HepG2 (cell line): ENCODE data around the gene DLG2. TPM values are rescaled to one million over a fixed set of nuclear protein-coding genes. Genes with fewer than 3 reads are reported as not detected.

ENCODE experiments used
- ADNP ChIP-seq: sonication (generic); formaldehyde crosslinking; IDR thresholded peaks from 2 replicates; pipeline ENCODE4 v1.4.0; 2020; ENCODE audit warnings: missing genetic modification reagents
- HDAC6 ChIP-seq: fragments of 200-600 bp; sonication (generic); IDR thresholded peaks from 2 replicates; pipeline ENCODE4 v1.7.0; 2017; ENCODE audit warnings: mild to moderate bottlenecking, antibody characterized with exemption, low read length, low read depth
- TARDBP ChIP-seq: sonication (generic); formaldehyde crosslinking; IDR thresholded peaks from 2 replicates; pipeline ENCODE4 v1.8.0; 2022; ENCODE audit warnings: mild to moderate bottlenecking, missing genetic modification reagents
- ZNF253 ChIP-seq: sonication (generic); formaldehyde crosslinking; IDR thresholded peaks from 2 replicates; pipeline ENCODE4 v1.8.0; 2022; ENCODE audit warnings: mild to moderate bottlenecking, missing genetic modification reagents, borderline replicate concordance
- ZNF34 ChIP-seq: sonication (generic); formaldehyde crosslinking; IDR thresholded peaks from 2 replicates; pipeline ENCODE4 v1.4.0; 2020; ENCODE audit warnings: mild to moderate bottlenecking, missing genetic modification reagents, borderline replicate concordance
- ZNF558 ChIP-seq: sonication (generic); formaldehyde crosslinking; IDR thresholded peaks from 2 replicates; pipeline ENCODE4 v1.9.0; 2022; ENCODE audit warnings: mild to moderate bottlenecking, missing genetic modification reagents, borderline replicate concordance
- ZNF784 ChIP-seq: sonication (generic); formaldehyde crosslinking; IDR thresholded peaks from 2 replicates; pipeline ENCODE4 v1.5.1; 2020; ENCODE audit warnings: missing genetic modification reagents, mild to moderate bottlenecking, borderline replicate concordance
- polyA plus RNA-seq, 8 experiments: library from polyadenylated mRNA; depleted of rRNA in 3 of 8; stranded (reverse) in 7 of 8; unstranded in 1 of 8; fragments of >200 nt; fragmentation: Illumina TruSeq in 4 of 8; extraction: Trizol in 4 of 8; gene quantifications; 2 replicates each; pipeline versions ENCODE4 v1.2.1 to v1.2.3, GENCODE V29; 2011 to 2016; ENCODE audit warnings: low read depth in 4 of 8, missing spikeins in 1 of 8, mixed read lengths in 1 of 8; ENCODE audit not compliant: insufficient read depth in 1 of 8
- total RNA-seq, 5 experiments: library from RNA; depleted of rRNA; stranded (reverse); fragments of >200 nt; fragmentation: Illumina TruSeq; extraction: Trizol; gene quantifications; 2 replicates each; pipeline ENCODE4 v1.2.3, GENCODE V29; 2016; ENCODE audit warnings: low read depth in 1 of 5
- TF ChIP-seq, protein P1 (sequence below), 2 experiments: sonication (generic) in 1 of 2; formaldehyde crosslinking in 1 of 2; IDR thresholded peaks; 2 replicates each; pipeline versions ENCODE4 v1.5.1 to v1.6.1; 2011 to 2020; ENCODE audit warnings: borderline replicate concordance in 1 of 2, low read depth in 1 of 2, low read length in 1 of 2, mild to moderate bottlenecking in 1 of 2, missing genetic modification reagents in 1 of 2, moderate library complexity in 1 of 2
- TF ChIP-seq, protein P2 (sequence below), 2 experiments: fragments of 450-650 bp in 1 of 2; sonication (generic) in 1 of 2; formaldehyde crosslinking in 1 of 2; IDR thresholded peaks; 2 replicates each; pipeline versions ENCODE4 v1.6.1 to v1.8.0; 2016 to 2022; ENCODE audit warnings: antibody characterized with exemption in 1 of 2, mild to moderate bottlenecking in 1 of 2, missing genetic modification reagents in 1 of 2
- TF ChIP-seq, protein P3 (sequence below): sonication (generic); formaldehyde crosslinking; IDR thresholded peaks from 2 replicates; pipeline ENCODE4 v1.4.0; 2020; ENCODE audit warnings: missing genetic modification reagents

Gene DLG2
- total and polyA plus RNA-seq, 2 of the 13 experiments (the other 11 are each of a cell fraction or from before 2014, with no cell fraction given) = 0.46 to 1.0 TPM

GRCh38 chr11:84958295-84958694 lies 668.8 kb downstream of the DLG2 start (continued):
- TF ChIP-seq, protein P1, sequence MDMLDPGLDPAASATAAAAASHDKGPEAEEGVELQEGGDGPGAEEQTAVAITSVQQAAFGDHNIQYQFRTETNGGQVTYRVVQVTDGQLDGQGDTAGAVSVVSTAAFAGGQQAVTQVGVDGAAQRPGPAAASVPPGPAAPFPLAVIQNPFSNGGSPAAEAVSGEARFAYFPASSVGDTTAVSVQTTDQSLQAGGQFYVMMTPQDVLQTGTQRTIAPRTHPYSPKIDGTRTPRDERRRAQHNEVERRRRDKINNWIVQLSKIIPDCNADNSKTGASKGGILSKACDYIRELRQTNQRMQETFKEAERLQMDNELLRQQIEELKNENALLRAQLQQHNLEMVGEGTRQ (IDR thresholded peaks at IDR 0.05; ENCODE audit: low read depth, low read length) = no peak
- TF ChIP-seq, protein P1 (CRISPR knock-in tag; IDR thresholded peaks at IDR 0.05; ENCODE audit: borderline replicate concordance) = no peak
- TF ChIP-seq ADNP (CRISPR knock-in tag) (no peak), ZNF253 (CRISPR knock-in tag) (no peak), HDAC6 (no peak), ZNF558 (CRISPR knock-in tag) (no peak), ZNF34 (CRISPR knock-in tag) (no peak), TARDBP (CRISPR knock-in tag) (no peak), ZNF784 (CRISPR knock-in tag) (no peak)
- TF ChIP-seq, protein P2, sequence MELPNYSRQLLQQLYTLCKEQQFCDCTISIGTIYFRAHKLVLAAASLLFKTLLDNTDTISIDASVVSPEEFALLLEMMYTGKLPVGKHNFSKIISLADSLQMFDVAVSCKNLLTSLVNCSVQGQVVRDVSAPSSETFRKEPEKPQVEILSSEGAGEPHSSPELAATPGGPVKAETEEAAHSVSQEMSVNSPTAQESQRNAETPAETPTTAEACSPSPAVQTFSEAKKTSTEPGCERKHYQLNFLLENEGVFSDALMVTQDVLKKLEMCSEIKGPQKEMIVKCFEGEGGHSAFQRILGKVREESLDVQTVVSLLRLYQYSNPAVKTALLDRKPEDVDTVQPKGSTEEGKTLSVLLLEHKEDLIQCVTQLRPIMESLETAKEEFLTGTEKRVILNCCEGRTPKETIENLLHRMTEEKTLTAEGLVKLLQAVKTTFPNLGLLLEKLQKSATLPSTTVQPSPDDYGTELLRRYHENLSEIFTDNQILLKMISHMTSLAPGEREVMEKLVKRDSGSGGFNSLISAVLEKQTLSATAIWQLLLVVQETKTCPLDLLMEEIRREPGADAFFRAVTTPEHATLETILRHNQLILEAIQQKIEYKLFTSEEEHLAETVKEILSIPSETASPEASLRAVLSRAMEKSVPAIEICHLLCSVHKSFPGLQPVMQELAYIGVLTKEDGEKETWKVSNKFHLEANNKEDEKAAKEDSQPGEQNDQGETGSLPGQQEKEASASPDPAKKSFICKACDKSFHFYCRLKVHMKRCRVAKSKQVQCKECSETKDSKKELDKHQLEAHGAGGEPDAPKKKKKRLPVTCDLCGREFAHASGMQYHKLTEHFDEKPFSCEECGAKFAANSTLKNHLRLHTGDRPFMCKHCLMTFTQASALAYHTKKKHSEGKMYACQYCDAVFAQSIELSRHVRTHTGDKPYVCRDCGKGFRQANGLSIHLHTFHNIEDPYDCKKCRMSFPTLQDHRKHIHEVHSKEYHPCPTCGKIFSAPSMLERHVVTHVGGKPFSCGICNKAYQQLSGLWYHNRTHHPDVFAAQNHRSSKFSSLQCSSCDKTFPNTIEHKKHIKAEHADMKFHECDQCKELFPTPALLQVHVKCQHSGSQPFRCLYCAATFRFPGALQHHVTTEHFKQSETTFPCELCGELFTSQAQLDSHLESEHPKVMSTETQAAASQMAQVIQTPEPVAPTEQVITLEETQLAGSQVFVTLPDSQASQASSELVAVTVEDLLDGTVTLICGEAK (IDR thresholded peaks at IDR 0.05) = no peak
- TF ChIP-seq, protein P2 (CRISPR knock-in tag; IDR thresholded peaks at IDR 0.05) = no peak
- TF ChIP-seq, protein P3, sequence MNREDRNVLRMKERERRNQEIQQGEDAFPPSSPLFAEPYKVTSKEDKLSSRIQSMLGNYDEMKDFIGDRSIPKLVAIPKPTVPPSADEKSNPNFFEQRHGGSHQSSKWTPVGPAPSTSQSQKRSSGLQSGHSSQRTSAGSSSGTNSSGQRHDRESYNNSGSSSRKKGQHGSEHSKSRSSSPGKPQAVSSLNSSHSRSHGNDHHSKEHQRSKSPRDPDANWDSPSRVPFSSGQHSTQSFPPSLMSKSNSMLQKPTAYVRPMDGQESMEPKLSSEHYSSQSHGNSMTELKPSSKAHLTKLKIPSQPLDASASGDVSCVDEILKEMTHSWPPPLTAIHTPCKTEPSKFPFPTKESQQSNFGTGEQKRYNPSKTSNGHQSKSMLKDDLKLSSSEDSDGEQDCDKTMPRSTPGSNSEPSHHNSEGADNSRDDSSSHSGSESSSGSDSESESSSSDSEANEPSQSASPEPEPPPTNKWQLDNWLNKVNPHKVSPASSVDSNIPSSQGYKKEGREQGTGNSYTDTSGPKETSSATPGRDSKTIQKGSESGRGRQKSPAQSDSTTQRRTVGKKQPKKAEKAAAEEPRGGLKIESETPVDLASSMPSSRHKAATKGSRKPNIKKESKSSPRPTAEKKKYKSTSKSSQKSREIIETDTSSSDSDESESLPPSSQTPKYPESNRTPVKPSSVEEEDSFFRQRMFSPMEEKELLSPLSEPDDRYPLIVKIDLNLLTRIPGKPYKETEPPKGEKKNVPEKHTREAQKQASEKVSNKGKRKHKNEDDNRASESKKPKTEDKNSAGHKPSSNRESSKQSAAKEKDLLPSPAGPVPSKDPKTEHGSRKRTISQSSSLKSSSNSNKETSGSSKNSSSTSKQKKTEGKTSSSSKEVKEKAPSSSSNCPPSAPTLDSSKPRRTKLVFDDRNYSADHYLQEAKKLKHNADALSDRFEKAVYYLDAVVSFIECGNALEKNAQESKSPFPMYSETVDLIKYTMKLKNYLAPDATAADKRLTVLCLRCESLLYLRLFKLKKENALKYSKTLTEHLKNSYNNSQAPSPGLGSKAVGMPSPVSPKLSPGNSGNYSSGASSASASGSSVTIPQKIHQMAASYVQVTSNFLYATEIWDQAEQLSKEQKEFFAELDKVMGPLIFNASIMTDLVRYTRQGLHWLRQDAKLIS (CRISPR knock-in tag) = no peak
